Body of pancreas (tissue), 4 donors: ENCODE data around the gene GLDN.

ENCODE experiments used
- POLR2A ChIP-seq, 3 donors: fragments of 450-650 bp; IDR thresholded peaks; one replicate each; pipeline ENCODE4 v1.6.1; 2016; ENCODE audit warnings: antibody characterized with exemption in 3 of 3, mild to moderate bottlenecking in 2 of 3
- TF ChIP-seq, protein P1 (sequence below), 7 experiments: fragments of 450-650 bp in 4 of 7; fragments of 200-600 bp in 3 of 7; sonication (generic) in 3 of 7; IDR thresholded peaks; one replicate each; pipeline ENCODE4 v1.5.1; 2016 to 2019; ENCODE audit warnings: antibody characterized with exemption in 7 of 7

GRCh38 chr15:51386486-51386885 is 45.0 kb downstream of the GLDN start:
- TF ChIP-seq, protein P1, sequence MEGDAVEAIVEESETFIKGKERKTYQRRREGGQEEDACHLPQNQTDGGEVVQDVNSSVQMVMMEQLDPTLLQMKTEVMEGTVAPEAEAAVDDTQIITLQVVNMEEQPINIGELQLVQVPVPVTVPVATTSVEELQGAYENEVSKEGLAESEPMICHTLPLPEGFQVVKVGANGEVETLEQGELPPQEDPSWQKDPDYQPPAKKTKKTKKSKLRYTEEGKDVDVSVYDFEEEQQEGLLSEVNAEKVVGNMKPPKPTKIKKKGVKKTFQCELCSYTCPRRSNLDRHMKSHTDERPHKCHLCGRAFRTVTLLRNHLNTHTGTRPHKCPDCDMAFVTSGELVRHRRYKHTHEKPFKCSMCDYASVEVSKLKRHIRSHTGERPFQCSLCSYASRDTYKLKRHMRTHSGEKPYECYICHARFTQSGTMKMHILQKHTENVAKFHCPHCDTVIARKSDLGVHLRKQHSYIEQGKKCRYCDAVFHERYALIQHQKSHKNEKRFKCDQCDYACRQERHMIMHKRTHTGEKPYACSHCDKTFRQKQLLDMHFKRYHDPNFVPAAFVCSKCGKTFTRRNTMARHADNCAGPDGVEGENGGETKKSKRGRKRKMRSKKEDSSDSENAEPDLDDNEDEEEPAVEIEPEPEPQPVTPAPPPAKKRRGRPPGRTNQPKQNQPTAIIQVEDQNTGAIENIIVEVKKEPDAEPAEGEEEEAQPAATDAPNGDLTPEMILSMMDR (IDR thresholded peaks at IDR 0.05), result no peak
- no peak for TF ChIP-seq POLR2A (IDR thresholded peaks at IDR 0.05)
